GM12864 (cell line): Measurements from ENCODE around the gene SH2D3C.

Experiments used
- DNase-seq: peaks from one replicate; pipeline ENCODE4 v3.0.0-alpha.2; 2011; ENCODE audit warnings: low read depth
- H3K4me3 ChIP-seq: 2 replicates; pipeline ENCODE4 v1.5.1; 2011; ENCODE audit warnings: mild to moderate bottlenecking, low read depth, low read length, control low read depth
- TF ChIP-seq, protein P1 (sequence below): IDR thresholded peaks from 2 replicates; pipeline ENCODE4 v1.5.1; 2011; ENCODE audit warnings: low read depth, mild to moderate bottlenecking, moderate library complexity, low read length, control low read depth, inconsistent platforms; ENCODE audit errors: missing control alignments

Gene SH2D3C

DNA sequence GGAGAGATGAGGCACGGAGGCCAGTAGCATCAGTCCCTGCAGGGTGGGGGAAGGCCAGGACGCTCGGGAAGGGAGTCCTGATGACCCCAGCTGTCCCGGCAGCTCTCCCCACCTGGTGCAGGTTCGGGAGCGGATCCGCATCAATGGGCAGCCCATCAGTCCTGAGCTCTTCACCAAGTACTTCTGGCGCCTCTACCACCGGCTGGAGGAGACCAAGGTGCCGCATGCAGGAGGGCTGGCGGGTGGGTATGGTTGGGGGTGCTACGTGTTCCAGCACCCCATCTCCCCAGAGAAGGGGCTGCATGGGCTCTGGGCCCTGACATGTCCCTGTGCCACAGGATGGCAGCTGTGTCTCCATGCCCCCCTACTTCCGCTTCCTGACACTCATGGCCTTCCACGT lies 28.4 kb upstream of the SH2D3C start:
- H3K4me3 ChIP-seq, result no peak overlapping the region
- no peak for DNase-seq
- TF ChIP-seq, protein P1, sequence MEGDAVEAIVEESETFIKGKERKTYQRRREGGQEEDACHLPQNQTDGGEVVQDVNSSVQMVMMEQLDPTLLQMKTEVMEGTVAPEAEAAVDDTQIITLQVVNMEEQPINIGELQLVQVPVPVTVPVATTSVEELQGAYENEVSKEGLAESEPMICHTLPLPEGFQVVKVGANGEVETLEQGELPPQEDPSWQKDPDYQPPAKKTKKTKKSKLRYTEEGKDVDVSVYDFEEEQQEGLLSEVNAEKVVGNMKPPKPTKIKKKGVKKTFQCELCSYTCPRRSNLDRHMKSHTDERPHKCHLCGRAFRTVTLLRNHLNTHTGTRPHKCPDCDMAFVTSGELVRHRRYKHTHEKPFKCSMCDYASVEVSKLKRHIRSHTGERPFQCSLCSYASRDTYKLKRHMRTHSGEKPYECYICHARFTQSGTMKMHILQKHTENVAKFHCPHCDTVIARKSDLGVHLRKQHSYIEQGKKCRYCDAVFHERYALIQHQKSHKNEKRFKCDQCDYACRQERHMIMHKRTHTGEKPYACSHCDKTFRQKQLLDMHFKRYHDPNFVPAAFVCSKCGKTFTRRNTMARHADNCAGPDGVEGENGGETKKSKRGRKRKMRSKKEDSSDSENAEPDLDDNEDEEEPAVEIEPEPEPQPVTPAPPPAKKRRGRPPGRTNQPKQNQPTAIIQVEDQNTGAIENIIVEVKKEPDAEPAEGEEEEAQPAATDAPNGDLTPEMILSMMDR, result no peak

- H3K4me3 ChIP-seq, result no peak overlapping the region
- TF ChIP-seq, protein P1, result peak; percentile 66
- no peak for DNase-seq
Measured at GRCh38 chr9:127805620-127806019, 27.2 kb upstream of the SH2D3C start.

DNA sequence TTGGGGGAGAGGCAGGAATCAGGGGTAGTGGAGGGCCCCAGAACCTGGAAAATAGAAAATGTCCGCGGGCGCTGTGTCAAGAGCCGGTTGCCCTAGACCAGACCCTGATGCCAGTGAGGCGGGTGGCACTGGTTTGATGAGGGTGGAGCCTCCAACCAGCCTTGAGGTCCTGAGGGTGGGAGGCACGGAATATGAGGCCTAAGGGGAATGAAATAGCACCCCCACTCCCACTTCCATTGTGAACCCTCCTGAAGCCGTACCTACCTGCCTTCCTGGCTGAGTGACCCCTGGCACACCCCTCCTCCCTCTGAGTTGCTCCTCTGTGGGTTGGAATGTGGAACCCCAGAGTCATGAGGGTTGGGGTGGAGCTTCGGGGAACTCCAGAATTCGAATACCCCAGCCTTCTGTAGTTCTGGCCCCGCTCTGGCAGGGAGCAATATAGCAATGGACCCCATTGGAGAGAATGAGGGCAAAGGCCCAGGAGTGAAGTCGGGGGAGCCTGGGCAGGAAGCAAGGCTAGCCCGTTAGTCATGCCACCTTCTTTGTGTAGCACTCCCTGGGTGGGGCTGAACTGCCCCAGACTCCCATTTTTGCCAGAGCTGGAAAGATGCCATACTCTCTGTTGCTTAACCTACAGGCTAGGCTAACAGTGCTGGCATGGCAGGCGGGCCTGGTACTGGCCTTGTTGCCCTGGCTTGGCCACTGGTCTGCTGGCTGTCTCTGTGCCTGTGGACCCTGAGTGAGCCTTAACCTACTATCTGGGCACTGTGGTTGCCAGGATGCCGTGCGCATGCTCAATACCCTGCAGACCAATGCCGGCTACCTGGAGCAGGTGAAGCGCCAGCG lies 25.3 kb upstream of the SH2D3C start:
- no peak for DNase-seq
- peak overlapping the region; percentile 75 for H3K4me3 ChIP-seq
- TF ChIP-seq, protein P1, result no peak

- H3K4me3 ChIP-seq, result peak within 1 kb of the TSS; percentile 75
- DNase-seq, result no peak
- TF ChIP-seq, protein P1, result no peak
Measured at GRCh38 chr9:127802576-127803443, 24.3 kb upstream of the SH2D3C start, which contains the start of gene FPGS. FPGS (plus strand) TSS chr9:127802882; CDS start chr9:127802925, 43 bp downstream.

DNA sequence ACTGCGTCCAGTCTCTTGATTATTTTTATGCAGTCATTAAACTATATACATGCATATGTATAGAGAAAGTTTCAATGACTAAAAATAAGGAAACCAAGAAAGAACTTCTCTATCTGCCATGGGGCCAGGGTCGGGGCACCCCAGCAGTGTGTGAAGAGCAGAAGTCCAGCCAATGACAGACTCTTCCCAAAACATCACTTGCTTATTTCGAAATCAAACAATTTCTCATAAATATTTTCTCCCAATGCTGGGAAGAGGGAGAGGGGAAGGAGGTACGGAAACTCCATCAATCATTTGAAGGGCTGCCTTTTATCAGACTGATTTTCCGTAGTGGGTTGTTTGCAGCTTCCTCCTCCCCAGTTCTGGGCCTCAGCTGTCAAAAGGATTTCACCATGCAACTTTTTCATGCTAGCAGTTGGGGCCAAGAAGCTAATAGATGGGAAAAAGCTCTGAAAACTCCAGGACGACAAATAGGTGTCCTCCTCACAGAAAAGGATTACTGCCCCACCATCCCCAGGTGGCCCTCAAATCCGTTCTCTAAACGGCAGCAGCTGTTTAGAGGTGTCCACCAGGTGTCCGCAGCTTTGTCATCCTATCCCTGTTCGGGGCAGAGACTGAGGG lies 23.6 kb upstream of the SH2D3C start:
- TF ChIP-seq, protein P1, result peak; percentile 20
- DNase-seq, result no peak
- H3K4me3 ChIP-seq, result peak overlapping the region; percentile 45

DNA sequence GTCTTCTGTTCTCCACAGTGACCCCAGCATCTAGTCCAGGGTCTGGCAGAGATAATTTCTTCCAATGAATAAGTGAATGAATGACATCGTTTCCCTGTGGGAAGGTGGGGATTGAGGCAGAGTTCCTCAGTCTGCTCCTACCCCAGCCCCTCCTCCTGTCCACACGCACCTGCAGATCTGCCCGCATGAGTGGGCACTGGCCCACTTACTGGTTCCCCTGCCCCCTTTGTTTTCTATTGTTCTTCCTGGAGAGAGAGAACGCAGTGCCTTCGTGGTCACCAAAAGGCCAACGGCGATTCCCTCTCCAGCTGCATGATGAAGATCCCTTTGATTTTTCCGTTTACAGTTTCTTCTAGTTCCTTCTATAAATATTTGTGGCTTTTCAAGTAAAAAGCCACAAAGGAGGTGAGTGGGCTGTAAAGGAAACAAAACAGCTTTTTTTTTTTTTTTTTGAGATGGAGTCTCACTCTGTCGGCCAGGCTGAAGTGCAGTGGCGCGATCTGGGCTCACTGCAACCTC lies 18.4 kb upstream of the SH2D3C start:
- no peak overlapping the region for H3K4me3 ChIP-seq
- no peak for DNase-seq
- TF ChIP-seq, protein P1, result no peak
